GM21825 (cell line): ENCODE results near the gene LRRC8B.
"Not testable (repeated sequence)": the region's sequence is repeated elsewhere in the genome, so short reads cannot be mapped to it uniquely, and the experiment has no call there.

Experiments
- ATAC-seq: cut with Tn5 transposase; IDR thresholded peaks from one replicate; pipeline ENCODE4 v1.9.1; 2021; ENCODE audit warnings: mild to moderate bottlenecking, moderate library complexity; ENCODE audit not compliant: unreplicated experiment

The LRRC8B gene

GRCh38 chr1:89523572-89524368, 859 bp upstream of the LRRC8B start:
- ATAC-seq = peak; percentile 33

DNA sequence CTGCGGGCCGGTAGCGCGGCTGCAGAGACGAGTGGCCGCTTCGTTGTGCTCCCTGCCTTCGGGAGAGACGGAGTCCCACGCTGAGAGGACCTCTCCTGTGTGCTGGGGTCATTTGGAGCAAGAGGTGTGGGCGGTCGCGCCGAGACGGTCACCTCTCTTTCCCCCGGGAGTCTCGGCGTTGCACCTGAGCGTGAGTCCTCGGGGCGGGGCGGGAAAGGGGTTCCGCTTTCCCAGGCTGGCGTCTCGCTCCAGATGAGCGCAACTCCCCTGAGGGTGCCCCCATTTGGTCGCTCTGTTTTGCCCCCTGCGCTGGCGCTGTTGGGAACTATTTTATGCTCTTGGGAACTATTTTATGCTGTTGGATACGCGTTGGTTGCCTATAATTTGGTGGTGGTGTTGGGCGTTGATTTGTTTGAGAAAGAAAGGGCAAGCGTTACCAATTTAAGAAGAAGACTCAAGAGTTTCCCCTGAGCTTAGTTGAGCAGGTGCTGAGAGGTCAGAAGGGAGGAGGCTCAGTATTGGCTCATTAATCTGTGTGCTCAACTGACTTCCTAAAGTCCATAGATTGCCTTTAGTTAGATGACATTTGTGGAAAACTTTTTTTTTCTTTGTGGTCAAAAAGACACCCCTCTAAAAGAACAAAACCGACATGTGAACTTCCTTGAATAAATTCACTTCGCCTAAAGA, 683 bp downstream of the LRRC8B start:
- peak; percentile 23 for ATAC-seq

DNA sequence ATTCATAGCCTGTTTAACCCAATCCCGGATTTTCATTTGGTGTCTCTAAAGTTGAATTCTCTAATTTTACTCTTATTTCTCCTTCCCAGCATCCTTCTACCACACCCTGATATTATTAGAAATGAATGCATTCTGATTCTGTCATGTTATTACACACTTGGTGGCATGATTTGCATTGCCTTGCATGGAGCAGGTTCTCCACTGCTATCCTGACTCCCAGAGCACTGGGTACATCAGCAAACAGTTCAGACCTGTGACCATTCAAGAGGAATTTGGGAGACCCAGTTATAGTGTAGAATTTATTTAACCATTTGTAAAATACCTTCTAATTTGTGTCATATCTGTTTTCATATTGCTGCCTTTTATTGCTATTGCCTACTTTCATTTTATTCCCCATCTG, 2.6 kb downstream of the LRRC8B start:
- ATAC-seq = no peak

DNA sequence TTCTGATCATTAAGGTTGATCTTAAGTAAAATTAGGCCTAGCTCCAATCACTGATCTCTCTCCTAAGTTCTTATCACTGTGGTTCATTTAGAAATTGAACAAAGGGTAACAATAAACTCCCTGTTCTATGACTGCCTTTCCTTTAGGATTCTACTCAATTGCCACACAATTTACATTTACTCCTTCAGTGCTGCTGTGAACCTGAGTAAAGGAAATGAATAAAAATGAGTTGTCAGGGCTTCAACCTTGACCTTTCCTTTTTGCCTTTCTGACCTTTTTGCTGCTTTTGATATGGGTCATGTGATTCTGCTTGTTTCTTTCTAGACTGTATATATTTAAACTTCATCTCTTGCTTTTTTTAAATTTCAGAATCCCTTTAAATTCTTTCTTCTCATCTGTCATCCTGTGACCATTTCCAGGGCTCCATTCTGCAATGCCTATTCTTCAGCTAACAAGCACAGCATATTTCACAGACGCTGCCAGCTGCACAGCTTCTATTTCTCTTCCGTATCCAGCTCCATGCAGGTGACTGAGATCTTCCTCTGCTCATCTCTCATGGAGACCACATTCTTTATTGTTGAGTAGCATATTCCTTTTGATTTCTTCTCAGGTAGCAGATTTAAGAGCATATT, 3.2 kb downstream of the LRRC8B start:
- no peak for ATAC-seq

DNA sequence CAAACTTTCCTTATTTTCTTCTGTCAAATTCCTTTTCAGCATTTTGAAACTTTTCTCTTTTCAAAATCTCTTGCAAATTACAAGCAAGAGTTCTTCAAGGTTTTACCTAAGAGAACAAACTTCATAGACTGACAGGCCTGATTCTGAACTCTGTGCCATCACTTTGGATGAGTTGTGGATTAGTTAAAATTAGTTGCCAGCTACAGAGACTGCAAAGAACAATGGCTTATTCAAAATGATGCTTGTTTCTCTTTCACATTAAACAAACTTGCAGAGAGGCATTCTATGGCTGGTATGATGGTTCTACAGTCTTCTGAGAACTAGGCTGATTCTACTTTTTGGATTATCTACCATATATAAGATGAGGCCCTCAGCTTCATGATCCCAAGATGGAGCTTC, 3.8 kb downstream of the LRRC8B start:
- no peak for ATAC-seq

- no peak for ATAC-seq
Measured at GRCh38 chr1:89529196-89529595, 4.6 kb downstream of the LRRC8B start.

DNA sequence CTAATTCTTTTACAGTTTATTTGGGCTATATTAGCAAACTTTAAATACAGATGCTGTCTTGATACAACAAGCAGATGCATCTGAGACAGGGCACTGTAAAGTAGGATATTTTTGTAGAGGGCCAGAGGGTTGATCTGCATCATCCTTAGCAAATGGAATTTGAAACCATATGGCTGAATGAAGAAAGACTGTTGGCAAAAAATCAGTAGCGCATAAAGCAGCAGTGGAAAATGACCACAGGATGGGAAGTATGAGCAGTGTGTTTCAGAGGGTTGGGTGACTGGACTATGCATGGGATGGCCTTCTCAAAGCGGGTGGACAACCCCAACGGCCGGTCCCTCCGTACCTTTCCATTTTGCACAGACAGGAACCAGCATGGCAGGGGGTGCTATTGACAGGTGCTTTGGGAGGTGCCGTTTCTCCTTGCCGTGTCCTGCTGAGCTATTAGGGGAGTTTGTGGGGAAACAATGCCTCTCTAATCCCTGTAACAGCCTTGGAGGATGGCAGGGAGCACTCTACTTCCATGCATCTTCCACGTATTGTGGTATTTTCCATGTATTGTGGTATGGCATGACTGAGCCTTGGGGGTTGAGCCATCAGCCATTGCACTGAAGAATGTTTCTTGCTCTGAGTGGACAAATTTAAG, 5.9 kb downstream of the LRRC8B start:
- no peak for ATAC-seq

DNA sequence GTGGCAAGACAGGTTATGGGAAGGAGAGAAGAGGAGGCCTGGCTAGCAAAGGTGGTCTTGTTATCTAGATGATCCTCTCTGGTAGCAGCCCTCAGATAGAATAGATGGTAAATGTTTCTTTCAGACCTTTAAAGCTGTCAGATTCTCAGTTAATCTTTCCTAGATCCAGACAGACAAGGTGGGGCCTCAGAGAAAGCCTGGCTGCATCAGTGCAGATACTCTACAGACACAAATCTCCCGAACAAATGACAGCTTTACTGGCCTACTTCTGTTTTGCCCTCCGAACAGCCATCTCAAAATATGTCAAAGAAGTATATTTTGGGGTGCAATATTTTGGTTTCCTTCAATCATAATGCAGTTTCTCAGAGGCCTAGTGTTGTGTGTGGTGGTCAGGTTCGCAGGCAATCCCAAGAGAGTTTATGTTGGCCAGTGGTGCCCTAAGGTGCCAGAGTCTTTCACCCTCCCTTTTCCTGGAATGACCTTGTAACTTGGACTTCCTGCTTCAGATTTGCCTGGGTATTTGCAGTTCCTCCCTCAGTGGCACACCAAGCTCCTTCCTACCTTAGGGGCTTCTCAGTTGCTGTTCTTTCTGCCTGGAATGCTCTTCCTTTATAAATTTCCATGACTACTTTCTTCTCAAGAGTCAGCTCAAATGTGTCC, 7.0 kb downstream of the LRRC8B start:
- no peak for ATAC-seq

- no peak for ATAC-seq
Measured at GRCh38 chr1:89532228-89532627, 7.6 kb downstream of the LRRC8B start.

DNA sequence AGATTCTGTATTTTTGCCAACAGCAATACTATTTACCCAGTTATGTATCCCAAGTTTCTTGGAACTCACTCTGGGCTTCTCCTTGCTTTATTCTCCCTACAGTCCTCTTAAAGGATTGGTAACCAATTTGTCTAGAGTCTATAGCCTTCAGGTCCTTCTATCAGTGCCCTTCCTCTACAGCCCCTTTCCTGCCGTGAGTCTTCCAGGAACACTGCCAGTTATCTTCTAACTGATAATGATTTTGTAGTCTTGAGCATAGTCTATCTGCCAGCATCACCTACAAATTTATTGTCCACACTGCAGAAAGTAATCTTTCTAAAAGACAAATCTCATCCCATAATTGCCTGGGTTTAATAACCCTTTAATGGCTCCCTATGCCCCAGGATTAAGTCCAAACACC, 8.2 kb downstream of the LRRC8B start:
- ATAC-seq = no peak

DNA sequence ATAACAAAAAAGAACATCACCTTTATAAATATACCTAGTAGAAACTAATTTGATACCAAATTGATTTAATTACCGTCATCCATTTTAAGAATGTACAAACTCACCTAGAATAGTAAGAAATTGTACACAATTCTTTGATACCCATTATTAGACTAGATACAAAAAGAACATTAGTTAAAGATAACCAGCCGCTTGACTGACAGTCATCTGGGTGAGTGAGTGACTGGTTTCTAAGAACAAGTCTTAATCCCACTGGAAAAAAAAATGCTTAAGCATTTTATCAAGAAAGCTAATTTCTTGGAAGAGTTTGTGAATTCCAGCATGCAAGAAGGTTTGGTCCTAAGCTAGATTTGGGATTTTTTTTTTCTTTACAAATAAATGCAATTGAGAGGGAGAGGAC, 10.9 kb downstream of the LRRC8B start:
- ATAC-seq = no peak

DNA sequence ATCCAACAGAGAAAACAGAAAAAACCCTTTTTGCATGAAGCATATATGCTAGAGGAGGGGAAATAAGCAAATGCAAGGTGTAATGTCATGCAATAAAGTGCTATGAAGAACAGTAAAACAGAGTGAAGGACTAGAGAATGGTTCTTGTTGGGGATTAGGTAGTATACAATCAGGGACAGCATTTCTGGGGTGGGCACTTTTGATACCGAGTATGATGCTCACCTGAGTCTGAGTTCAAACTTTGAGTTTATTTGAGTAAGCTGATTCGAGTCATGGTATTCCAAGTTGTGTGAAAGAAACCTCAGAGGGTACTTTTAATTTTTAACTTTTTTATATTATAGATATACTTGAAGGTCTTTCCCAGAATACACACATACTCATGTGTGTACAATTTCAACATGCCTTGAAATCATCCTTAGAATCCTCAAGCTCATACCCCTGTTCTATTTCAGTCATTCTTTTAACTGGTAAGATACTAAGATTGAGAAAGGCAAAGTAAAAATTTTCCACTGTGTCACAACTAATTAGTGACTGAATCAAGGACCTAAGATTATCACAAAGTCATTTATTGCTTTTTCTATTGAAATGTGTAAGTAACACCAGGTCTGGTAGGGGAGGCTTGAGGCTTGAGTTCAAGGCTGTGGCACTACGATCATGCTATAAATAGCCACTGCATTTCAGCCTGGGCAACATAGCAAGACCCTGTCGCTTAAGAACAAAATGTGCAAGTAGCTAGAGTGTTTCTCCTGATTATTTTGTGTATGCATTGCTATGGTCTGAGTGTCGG, 12.1 kb downstream of the LRRC8B start:
- ATAC-seq = no peak

GRCh38 chr1:89538361-89538760, 13.7 kb downstream of the LRRC8B start:
- ATAC-seq = no peak

DNA sequence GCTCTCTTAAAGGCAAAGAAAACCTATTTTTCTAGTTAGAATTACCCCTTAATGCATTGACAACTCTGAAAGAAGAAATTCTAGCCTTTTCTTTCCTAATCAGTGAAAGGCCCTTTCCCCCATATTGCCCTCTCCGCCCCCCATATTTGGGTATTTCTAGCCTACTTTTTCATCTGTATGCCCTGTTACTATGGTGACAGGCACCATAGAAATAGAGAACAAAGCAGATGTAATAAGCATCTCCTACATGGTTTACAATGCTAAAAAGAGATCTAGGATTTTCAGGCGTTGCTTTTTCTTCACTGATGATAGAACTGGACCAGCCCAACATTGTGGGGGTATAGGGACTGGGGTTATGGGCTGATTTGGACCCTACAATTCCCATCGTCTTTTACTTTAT, 14.5 kb downstream of the LRRC8B start:
- no peak for ATAC-seq

GRCh38 chr1:89540406-89540970, 15.9 kb downstream of the LRRC8B start:
- no peak for ATAC-seq

GRCh38 chr1:89542345-89542744, 17.7 kb downstream of the LRRC8B start:
- no peak for ATAC-seq

DNA sequence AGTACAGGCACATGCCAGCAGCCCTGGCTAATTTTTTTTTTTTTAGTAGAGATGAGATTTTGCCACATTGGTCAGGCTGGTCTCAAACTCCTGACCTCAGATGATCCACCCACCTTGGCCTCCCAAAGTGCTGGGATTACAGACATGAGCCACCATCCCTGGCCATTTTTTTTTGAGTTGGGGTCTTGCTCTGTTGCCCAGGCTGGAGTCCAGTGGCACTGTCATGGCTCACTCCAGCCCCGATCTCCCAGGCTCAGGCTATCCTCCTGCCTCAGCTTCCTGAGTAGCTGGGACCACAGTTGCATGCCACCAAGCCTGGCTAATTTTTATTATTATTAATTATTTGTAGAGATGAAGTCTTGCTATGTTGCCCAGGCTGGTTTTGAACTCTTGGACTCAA, 19.0 kb downstream of the LRRC8B start:
- not testable (repeated sequence) for ATAC-seq

- ATAC-seq = no peak
Measured at GRCh38 chr1:89545264-89546038, 20.8 kb downstream of the LRRC8B start.
